ENCODE results near the gene STOX2. TPM values are rescaled to one million over a fixed set of nuclear protein-coding genes. Genes with fewer than 3 reads are reported as not detected.

The STOX2 gene
- total and polyA plus RNA-seq, 2 of the 8 experiments (the other 6 are each of a cell fraction or from before 2014, with no cell fraction given), result 5.5 to 20.0 TPM

DNA sequence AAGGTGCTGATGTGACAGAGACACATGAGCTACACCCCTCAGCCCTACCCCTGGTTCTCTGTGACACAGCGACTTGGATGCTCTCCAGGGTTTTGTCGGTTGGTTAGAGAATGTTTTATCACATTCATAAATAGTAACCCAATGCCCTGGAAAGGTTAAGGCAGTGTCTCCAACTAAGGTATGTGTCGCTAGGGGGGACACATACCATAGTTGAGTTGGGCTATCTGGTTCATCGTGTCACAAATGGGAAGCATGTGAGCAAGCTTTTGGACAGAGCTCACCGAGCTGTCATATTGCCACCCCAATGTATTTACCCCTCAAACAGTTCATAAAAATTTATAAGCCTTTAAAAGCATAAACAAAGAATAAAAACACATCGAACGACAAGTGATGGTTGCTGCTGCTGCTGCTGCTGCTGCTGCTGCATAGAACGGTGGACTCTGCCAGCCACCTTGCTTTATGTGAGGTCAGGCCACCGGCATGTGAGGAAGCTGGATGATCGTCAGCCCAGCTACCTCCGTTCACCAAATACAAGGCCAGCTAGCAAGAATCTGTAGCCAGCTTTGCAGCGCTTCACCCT is 55.9 kb downstream of the STOX2 start (continued):
- no peak for TF ChIP-seq KDM1A (IDR thresholded peaks at IDR 0.05; ENCODE audit: borderline replicate concordance, low read length)
- TF ChIP-seq RBBP5 (IDR thresholded peaks at IDR 0.05; ENCODE audit: borderline replicate concordance, low read depth, low read length), result no peak
- TF ChIP-seq, protein P1, sequence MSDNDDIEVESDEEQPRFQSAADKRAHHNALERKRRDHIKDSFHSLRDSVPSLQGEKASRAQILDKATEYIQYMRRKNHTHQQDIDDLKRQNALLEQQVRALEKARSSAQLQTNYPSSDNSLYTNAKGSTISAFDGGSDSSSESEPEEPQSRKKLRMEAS (IDR thresholded peaks at IDR 0.05), result no peak
- no peak for TF ChIP-seq ZNF274 (IDR thresholded peaks at IDR 0.05; ENCODE audit: borderline replicate concordance, extremely low read depth, low read length)
- TF ChIP-seq SIN3A (conservative IDR thresholded peaks at IDR 0.05 in 1 of 2, IDR thresholded peaks at IDR 0.05 in 1 of 2; ENCODE audit: low read depth in 1 of 2, low read length in 2 of 2), result no peak
- TF ChIP-seq SRF (IDR thresholded peaks at IDR 0.05; ENCODE audit: low read depth, low read length), result no peak
